ENCODE results near the gene MUC3A.
A peak's percentile ranks its signal among the peaks of the same experiment; 100 is the strongest.
"Not testable (repeated sequence)": the region's sequence is repeated elsewhere in the genome, so short reads cannot be mapped to it uniquely, and the experiment has no call there.

MUC3A gene

DNA sequence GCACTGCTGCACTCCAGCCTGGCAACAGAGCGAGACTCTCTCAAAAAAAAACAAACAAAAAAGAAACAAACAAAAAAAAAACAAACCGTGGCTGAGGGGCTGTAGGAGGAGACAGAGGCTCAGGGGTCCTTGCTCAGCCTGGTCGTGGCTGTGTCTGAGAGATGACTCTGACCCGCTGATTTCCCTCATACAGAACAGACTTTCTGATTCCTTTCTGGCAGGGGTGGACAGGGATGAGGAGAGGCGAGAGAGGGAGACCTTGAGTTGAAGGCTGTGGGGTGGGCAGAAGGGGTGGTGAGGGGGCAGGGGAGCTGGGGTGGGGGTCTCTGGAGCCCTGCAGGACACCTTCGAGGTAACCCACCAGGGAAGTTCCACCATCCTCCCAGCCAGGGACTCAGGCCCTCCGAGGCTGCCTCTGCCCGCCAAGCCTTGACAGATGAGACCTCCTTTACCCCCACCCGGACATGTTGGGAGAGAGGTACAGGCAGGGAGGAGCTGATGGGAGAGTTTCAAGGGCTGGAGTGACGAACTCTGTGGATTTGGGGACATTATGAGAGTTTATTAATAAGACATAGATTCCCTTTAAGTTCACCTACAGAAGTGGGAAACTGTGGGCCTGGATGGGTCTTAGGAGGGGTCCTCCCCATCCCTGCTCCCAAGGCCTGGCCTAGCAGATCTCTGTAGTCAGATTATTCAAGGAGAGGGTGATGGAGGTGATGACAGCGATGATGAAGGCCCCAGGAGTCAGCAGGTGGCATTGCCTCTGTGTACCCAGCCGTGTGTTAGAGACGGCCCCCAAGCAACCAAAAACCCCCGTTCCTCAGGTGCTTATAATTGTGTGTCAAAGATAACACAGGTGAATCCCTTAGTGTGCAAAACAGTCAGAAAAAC, 22.0 kb downstream of the MUC3A start:
- no peak for DNase-seq

- DNase-seq = no peak
Observed at GRCh38 chr7:100972002-100972347, 22.6 kb downstream of the MUC3A start.

GRCh38 chr7:100974021-100974420, 24.7 kb downstream of the MUC3A start:
- no peak for DNase-seq

- DNase-seq = no peak
Observed at GRCh38 chr7:100975371-100975821, 26.1 kb downstream of the MUC3A start.

DNA sequence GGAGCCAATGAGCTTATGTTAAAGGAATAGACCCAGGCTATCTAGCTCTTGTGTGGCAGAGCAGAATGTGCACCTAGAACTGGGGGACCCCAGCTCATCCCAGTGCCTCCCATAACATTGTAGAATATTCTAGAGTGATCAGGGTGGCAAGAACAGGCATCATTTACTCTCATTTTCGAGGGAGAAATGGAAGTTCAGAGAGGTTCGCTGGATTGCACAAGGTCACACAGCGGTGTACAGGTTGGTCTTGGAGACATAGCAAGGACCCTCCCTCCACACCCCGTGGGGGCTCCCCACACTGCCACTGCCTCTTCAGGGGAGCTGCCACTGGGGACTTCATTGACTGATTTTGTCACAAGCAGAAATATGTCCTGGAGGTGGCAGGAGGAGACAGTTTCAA, 29.0 kb downstream of the MUC3A start:
- no peak for DNase-seq

DNA sequence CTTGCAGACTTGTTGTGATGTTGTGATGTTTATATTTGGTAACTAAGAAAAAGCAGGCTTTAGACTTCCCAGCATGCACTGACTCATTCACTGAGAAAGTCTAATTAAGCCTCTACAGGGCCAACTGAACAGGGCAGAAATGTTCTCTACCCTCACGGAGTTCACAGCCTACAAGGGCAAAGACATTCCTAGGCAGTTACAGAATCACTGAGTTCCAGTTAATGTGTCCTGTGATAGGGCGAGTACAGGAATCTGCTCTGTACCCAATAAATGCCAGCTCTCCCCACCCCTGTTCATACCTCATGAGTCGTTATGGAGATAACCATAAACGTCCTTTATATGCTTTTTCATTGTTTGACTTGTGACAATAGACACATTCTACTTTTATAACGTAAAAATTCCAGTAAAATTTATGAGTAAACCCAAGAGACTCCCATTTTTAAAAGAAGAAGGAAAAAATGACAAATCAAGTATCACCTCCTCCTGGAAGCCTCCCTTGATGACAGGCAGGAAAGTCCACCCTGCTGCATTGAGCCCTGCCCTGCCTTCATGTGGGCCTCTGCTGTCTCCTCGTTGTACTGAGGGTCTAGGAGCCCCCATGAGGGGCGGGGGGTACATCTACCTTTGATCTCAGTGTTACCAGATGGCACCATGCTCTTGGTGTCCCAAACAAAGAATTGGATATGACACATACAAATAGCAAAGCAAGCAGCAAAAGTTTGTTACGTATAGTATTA, 34.3 kb downstream of the MUC3A start:
- DNase-seq = no peak

DNA sequence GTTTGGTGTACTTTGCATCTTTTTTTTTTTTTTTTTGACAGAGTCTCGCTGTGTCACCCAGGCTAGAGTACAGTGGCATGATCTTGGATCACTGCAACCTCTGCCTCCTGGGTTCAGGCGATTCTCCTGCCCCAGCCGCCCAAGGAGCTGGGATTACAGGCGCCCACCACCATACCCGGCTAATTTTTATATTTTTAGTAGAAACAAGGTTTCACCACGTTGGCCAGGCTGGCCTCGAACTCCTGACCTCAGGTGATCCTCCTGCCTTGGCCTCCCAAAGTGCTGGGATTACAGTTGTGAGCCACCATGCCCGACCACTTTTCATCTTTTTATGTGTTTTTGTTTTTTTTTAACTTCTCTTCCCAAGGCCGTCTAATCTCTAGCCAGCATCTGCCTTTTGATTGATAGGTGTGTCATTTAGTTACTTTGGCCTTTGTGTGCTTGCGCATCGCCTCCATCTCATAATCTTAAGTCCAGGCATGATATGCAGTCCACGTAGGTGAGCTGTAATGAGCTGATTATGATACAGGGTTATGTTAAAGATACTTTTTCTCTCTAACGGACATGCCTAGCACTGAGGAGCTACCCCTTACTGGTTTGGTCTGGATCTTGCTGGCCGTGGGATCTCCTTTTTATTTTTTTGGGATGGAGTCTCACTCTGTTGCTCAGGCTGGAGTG, 35.0 kb downstream of the MUC3A start:
- DNase-seq = not testable (repeated sequence)

GRCh38 chr7:100985033-100985797, 35.9 kb downstream of the MUC3A start:
- DNase-seq = not testable (repeated sequence)

DNA sequence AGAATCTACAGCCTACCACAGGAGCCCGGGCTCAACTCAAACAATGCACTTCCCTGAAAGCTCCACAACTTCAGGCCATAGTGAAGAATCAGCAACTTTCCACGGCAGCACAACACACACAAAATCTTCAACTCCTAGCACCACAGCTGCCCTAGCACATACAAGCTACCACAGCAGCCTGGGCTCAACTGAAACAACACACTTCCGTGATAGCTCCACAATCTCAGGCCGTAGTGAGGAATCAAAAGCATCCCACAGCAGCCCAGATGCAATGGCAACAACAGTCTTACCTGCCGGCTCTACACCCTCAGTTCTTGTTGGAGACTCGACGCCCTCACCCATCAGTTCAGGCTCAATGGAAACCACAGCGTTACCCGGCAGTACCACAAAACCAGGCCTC, 42.3 kb downstream of the MUC3A start:
- no peak for DNase-seq

DNA sequence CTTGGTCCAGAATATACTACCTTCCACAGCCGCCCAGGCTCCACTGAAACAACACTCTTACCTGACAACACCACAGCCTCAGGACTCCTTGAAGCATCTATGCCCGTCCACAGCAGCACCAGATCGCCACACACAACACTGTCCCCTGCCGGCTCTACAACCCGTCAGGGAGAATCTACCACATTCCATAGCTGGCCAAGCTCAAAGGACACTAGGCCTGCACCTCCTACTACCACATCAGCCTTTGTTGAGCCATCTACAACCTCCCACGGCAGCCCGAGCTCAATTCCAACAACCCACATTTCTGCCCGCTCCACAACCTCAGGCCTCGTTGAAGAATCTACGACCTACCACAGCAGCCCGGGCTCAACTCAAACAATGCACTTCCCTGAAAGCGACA, 42.9 kb downstream of the MUC3A start:
- not testable (repeated sequence) for DNase-seq

DNA sequence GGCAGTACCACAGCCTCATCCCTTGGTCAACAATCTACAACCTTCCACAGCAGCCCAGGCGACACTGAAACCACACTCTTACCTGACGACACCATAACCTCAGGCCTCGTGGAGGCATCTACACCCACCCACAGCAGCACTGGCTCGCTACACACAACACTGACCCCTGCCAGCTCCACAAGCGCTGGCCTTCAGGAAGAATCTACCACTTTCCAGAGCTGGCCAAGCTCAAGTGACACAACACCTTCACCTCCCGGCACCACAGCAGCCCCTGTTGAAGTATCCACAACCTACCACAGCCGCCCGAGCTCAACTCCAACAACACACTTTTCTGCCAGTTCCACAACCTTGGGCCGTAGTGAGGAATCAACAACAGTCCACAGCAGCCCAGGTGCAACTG, 45.3 kb downstream of the MUC3A start:
- DNase-seq = not testable (repeated sequence)

- DNase-seq = not testable (repeated sequence)
Observed at GRCh38 chr7:100998530-100998929, 49.2 kb downstream of the MUC3A start.

DNA sequence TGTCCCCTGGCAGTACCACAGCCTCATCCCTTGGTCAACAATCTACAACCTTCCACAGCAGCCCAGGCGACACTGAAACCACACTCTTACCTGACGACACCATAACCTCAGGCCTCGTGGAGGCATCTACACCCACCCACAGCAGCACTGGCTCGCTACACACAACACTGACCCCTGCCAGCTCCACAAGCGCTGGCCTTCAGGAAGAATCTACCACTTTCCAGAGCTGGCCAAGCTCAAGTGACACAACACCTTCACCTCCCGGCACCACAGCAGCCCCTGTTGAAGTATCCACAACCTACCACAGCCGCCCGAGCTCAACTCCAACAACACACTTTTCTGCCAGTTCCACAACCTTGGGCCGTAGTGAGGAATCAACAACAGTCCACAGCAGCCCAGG, 50.0 kb downstream of the MUC3A start:
- not testable (repeated sequence) for DNase-seq

DNA sequence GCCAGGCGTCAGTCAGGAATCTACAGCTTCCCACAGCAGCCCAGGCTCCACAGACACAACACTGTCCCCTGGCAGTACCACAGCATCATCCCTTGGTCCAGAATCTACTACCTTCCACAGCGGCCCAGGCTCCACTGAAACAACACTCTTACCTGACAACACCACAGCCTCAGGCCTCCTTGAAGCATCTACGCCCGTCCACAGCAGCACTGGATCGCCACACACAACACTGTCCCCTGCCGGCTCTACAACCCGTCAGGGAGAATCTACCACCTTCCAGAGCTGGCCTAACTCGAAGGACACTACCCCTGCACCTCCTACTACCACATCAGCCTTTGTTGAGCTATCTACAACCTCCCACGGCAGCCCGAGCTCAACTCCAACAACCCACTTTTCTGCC, 50.7 kb downstream of the MUC3A start:
- DNase-seq = not testable (repeated sequence)

DNA sequence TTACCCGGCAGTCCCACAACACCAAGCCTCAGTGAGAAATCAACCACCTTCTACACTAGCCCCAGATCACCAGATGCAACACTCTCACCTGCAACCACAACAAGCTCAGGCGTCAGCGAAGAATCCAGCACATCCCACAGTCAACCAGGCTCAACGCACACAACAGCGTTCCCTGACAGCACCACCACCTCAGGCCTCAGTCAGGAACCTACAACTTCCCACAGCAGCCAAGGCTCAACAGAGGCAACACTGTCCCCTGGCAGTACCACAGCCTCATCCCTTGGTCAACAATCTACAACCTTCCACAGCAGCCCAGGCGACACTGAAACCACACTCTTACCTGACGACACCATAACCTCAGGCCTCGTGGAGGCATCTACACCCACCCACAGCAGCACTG, 53.0 kb downstream of the MUC3A start:
- not testable (repeated sequence) for DNase-seq

DNA sequence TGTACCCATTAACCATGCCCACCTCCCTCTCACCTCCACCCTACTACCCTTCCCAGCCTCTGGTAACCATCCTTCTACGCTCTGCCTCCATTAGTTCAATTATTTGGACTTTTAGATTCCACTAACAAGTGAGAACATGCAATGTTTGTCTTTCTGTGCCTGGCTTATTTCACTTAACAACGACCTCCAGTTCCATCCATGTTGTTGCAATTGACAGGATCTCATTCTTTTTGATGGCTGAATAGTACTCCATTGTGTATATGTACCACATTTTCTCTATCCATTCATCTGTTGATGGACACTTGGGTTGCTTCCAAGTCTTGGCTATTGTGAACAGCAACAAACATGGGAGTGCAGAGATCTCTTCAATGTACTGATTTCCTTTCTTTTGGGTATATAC, 58.0 kb downstream of the MUC3A start:
- DNase-seq = not testable (repeated sequence)

- no peak for DNase-seq
Observed at GRCh38 chr7:101009629-101010028, 60.3 kb downstream of the MUC3A start.

- no peak for DNase-seq
Observed at GRCh38 chr7:101012931-101013330, 63.6 kb downstream of the MUC3A start.

- no peak for DNase-seq
Observed at GRCh38 chr7:101015626-101016025, 66.3 kb downstream of the MUC3A start.

DNA sequence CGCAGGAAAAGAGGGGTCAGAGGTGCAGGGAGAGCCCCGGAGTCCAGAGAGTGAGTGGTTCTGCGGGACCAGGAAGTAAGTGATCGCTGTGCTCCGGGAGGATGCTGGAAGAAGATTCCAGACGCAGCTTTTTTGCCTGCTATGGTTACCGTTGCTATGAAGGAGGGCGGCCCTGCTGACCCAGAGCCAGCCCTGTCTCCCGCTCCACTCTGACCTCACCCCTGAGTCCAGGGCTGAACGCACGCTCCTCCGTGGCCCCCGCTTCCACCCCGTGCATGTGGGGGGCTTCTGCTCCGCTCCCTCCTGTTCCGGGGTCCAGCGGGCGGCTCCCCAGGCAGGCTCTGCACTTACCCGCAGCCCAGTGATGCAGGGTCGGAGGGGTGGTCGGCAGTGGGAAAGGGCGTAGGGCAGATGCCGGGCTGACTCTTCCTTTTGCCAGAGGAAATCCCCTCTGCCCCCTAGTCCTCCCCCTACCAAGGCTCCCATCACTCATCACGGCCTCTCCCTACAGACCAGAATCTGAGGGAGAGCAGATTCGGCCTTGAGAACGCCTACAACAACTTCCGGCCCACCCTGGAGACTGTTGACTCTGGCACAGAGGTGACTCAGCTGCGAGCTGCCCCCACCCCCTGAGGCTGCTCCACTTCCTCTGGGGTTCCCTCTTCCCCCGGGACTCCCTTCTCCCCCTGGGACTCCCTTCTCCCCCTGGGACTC, 67.9 kb downstream of the MUC3A start:
- peak; percentile 56 for DNase-seq

All from 8988T (cell line).